Natural killer cell (primary cell): ENCODE data around the gene FRY. TPM values are rescaled to one million over a fixed set of nuclear protein-coding genes. Genes with fewer than 3 reads are reported as not detected.

Experiments
- ATAC-seq, 3 donors: fragments of 150-1000 bp in 2 of 3; fragments of 200-7000 bp in 1 of 3; cut with Tn5 transposase; 1 replicate in 1 of 3; 2 replicates in 2 of 3; pipeline ENCODE4 v1.10.0; 2021; ENCODE audit warnings: mild to moderate bottlenecking in 2 of 3, moderate library complexity in 2 of 3
- DNase-seq, 2 donors: peaks; one replicate each; pipeline versions ENCODE4 v3.0.0 to v3.0.0-alpha.2; 2013 to 2021; ENCODE audit warnings: mixed read lengths in 1 of 2
- H3K27ac ChIP-seq: one replicate; pipeline ENCODE4 v1.5.1; 2013; ENCODE audit warnings: mild to moderate bottlenecking, low read length
- H3K27me3 ChIP-seq: one replicate; pipeline ENCODE4 v1.6.1; 2013; ENCODE audit warnings: low read length; ENCODE audit not compliant: control insufficient read depth, insufficient read depth
- H3K36me3 ChIP-seq: one replicate; pipeline ENCODE4 v1.6.1; 2013; ENCODE audit warnings: low read length; ENCODE audit not compliant: control insufficient read depth, insufficient read depth
- H3K4me1 ChIP-seq: one replicate; pipeline ENCODE4 v1.6.1; 2013; ENCODE audit warnings: low read length; ENCODE audit not compliant: control insufficient read depth, insufficient read depth
- H3K4me3 ChIP-seq: one replicate; pipeline ENCODE4 v1.5.1; 2013; ENCODE audit warnings: low read length
- H3K9me3 ChIP-seq: one replicate; pipeline ENCODE4 v1.6.1; 2013; ENCODE audit warnings: low read length; ENCODE audit not compliant: control insufficient read depth, insufficient read depth
- H3K27ac Mint-ChIP-seq, 2 donors: one replicate each; pipeline ENCODE4 v1.8.0; 2022; ENCODE audit warnings: mild to moderate bottlenecking in 2 of 2, mixed read lengths in 2 of 2, moderate library complexity in 1 of 2
- H3K27me3 Mint-ChIP-seq, 2 donors: one replicate each; pipeline ENCODE4 v1.8.0; 2022; ENCODE audit warnings: low read depth in 2 of 2, mixed read lengths in 2 of 2
- H3K36me3 Mint-ChIP-seq: one replicate; pipeline ENCODE4 v1.8.0; 2022; ENCODE audit warnings: mixed read lengths
- H3K4me1 Mint-ChIP-seq, 2 donors: one replicate each; pipeline ENCODE4 v1.8.0; 2022; ENCODE audit warnings: mixed read lengths in 2 of 2
- H3K4me3 Mint-ChIP-seq: one replicate; pipeline ENCODE4 v1.8.0; 2022; ENCODE audit warnings: mild to moderate bottlenecking, moderate library complexity, mixed read lengths
- H3K9me3 Mint-ChIP-seq, 2 donors: one replicate each; pipeline ENCODE4 v1.8.0; 2022; ENCODE audit warnings: mixed read lengths in 2 of 2
- CTCF ChIP-seq: fragments of 200-600 bp; IDR thresholded peaks from one replicate; pipeline ENCODE4 v1.8.0; 2022; ENCODE audit warnings: antibody characterized with exemption
- WGBS: methylation state at CpG from one replicate; pipeline ENCODE4 v1.1.7; 2013; ENCODE audit warnings: missing lambda C conversion rate; ENCODE audit not compliant: insufficient coverage; 5-methylcytosine and 5-hydroxymethylcytosine counted together
- intact Hi-C: fragments of 100-400 bp; cut with micrococcal nuclease; formaldehyde crosslinking; loops from one replicate; pipeline ENCODE4 v1.14.2; 2022
- total RNA-seq, 4 donors: library from RNA; stranded (reverse); fragments of 120-200 nt in 1 of 4; gene quantifications; one replicate each; pipeline versions ENCODE4 v1.2.3 to v1.2.4, GENCODE V29; 2013 to 2022

The FRY gene
- total RNA-seq, 3 donors from 2014 or later (not counting 1 experiment from before 2014, with no cell fraction given) = 25.1 to 52.1 (median 27.4) TPM

- Histone ChIP-seq H3K36me3 (no peaks in the 10 kb centered on the region), H3K9me3 (no peaks in the 10 kb centered on the region), H3K4me1 (peaks cover 3% of the 10 kb centered on the region), H3K27me3 (no peaks in the 10 kb centered on the region), H3K27ac (no peak overlapping the region), H3K4me3 (no peak overlapping the region)
- Mint-ChIP-seq H3K27me3 (peaks cover 0 to 5% of the 10 kb centered on the region in 2 donors), H3K4me3 (no peak overlapping the region), H3K4me1 (peaks cover 10 to 19% of the 10 kb centered on the region in 2 donors), H3K27ac (no peak overlapping the region), H3K9me3 (no peaks in the 10 kb centered on the region), H3K36me3 (no peaks in the 10 kb centered on the region)
- WGBS = no CpG with 5 or more reads among the region's 1 CpG
- DNase-seq (no peak), ATAC-seq (no peak)
- TF ChIP-seq CTCF = no peak
- intact Hi-C loops = loop anchor here (10.0 kb wide), 1 partner anchor 275 kb away; the partner anchor contains the start of genes BRCA2 and ZAR1L
Measured at GRCh38 chr13:32039528-32039927, 8.0 kb downstream of the FRY start.

GRCh38 chr13:32040052-32040642 lies 8.6 kb downstream of the FRY start:
- 100% methylated on average over 1 of the region's 3 CpGs for WGBS
- Histone ChIP-seq H3K9me3 (no peaks in the 10 kb centered on the region), H3K27me3 (no peaks in the 10 kb centered on the region), H3K27ac (no peak overlapping the region), H3K36me3 (no peaks in the 10 kb centered on the region), H3K4me3 (no peak overlapping the region), H3K4me1 (peaks cover 3% of the 10 kb centered on the region)
- no peak overlapping the region for H3K4me3 Mint-ChIP-seq
- H3K27me3 Mint-ChIP-seq = no peaks in the 10 kb centered on the region
- H3K4me1 Mint-ChIP-seq = peaks cover 10 to 19% of the 10 kb centered on the region in 2 donors
- no peaks in the 10 kb centered on the region for H3K9me3 Mint-ChIP-seq
- intact Hi-C loops = no loop called here
- no peak for TF ChIP-seq CTCF
- DNase-seq (no peak), ATAC-seq (no peak)
- H3K36me3 Mint-ChIP-seq = no peaks in the 10 kb centered on the region
- H3K27ac Mint-ChIP-seq = no peak overlapping the region

GRCh38 chr13:32040689-32041088 lies 9.1 kb downstream of the FRY start:
- no peak overlapping the region for H3K27ac ChIP-seq
- H3K4me1 ChIP-seq = peaks cover 3% of the 10 kb centered on the region
- no peaks in the 10 kb centered on the region for H3K9me3 ChIP-seq
- Mint-ChIP-seq H3K27ac (no peak overlapping the region), H3K4me1 (peaks cover 10 to 19% of the 10 kb centered on the region in 2 donors), H3K4me3 (no peak overlapping the region), H3K27me3 (no peaks in the 10 kb centered on the region), H3K36me3 (no peaks in the 10 kb centered on the region), H3K9me3 (no peaks in the 10 kb centered on the region)
- 89% methylated on average over 3 of the region's 3 CpGs for WGBS
- no peaks in the 10 kb centered on the region for H3K36me3 ChIP-seq
- DNase-seq = no peak
- no peak overlapping the region for H3K4me3 ChIP-seq
- TF ChIP-seq CTCF = no peak
- ATAC-seq = no peak
- intact Hi-C loops = no loop called here
- H3K27me3 ChIP-seq = no peaks in the 10 kb centered on the region

- H3K36me3 ChIP-seq = no peaks in the 10 kb centered on the region
- Mint-ChIP-seq H3K36me3 (no peaks in the 10 kb centered on the region), H3K4me3 (no peak overlapping the region), H3K27me3 (no peaks in the 10 kb centered on the region), H3K9me3 (no peaks in the 10 kb centered on the region), H3K4me1 (peaks cover 12 to 15% of the 10 kb centered on the region in 2 donors), H3K27ac (no peak overlapping the region)
- no peaks in the 10 kb centered on the region for H3K27me3 ChIP-seq
- ATAC-seq (no peak), DNase-seq (no peak)
- no peak overlapping the region for H3K4me3 ChIP-seq
- intact Hi-C loops = no loop called here
- H3K9me3 ChIP-seq = no peaks in the 10 kb centered on the region
- no peak for TF ChIP-seq CTCF
- peaks cover 3% of the 10 kb centered on the region for H3K4me1 ChIP-seq
- 87% methylated on average over 5 of the region's 5 CpGs for WGBS
- H3K27ac ChIP-seq = no peak overlapping the region
Measured at GRCh38 chr13:32041429-32041828, 9.9 kb downstream of the FRY start.
